ENCODE measurements around the gene FDPS.

DNA sequence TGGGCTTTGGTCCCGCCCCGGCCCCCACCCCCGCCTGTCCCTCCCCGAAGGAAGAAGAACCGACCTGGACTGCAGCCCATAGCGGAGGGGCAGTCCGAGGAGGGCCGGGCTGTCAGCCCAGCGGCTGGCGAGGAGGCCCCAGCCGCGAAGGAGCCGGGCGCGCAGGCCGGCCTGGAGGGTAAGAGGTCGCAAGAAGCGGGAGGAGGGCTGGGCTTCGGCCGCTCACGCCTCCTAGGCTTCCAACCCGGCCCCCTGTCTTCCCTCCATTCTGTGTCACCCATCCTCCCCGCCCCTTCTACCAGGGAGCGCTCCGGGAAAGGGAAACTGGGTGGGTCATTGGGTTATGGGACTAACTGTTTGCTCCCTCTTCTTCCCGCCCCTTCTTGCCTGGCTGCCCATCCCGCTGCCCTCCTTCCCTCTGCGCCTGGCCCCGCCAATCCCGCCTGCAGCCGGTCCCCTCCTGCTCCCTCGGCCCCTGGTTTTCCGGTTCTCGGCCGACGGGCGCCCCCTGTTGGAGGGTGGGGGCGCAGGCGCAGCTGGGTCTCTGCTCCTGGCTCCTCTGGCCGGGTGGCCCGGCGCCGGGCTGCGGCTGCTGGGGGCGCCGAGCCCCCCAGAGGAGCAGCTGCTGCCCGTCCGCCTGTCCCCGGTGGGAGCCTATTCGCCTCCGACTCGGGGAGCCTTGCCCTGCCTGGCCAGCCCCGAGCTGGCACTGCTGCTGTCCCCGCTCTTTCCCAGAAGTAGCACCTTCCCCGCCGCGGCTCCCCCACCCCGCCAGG is 14.5 kb downstream of the FDPS start:
- TF ChIP-seq, protein P1, sequence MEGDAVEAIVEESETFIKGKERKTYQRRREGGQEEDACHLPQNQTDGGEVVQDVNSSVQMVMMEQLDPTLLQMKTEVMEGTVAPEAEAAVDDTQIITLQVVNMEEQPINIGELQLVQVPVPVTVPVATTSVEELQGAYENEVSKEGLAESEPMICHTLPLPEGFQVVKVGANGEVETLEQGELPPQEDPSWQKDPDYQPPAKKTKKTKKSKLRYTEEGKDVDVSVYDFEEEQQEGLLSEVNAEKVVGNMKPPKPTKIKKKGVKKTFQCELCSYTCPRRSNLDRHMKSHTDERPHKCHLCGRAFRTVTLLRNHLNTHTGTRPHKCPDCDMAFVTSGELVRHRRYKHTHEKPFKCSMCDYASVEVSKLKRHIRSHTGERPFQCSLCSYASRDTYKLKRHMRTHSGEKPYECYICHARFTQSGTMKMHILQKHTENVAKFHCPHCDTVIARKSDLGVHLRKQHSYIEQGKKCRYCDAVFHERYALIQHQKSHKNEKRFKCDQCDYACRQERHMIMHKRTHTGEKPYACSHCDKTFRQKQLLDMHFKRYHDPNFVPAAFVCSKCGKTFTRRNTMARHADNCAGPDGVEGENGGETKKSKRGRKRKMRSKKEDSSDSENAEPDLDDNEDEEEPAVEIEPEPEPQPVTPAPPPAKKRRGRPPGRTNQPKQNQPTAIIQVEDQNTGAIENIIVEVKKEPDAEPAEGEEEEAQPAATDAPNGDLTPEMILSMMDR (conservative IDR thresholded peaks at IDR 0.05 in 1 of 2, IDR thresholded peaks at IDR 0.05 in 1 of 2; ENCODE audit: extremely low read depth in 1 of 2, insufficient read depth in 1 of 2, low read depth in 1 of 2, low read length in 2 of 2): peak; percentile 65 to 95
- no peak for TF ChIP-seq EZH2 (IDR thresholded peaks at IDR 0.05; ENCODE audit: borderline replicate concordance, low read length)

All from mammary epithelial cell (primary cell).